NCI-H2196 treated with DMSO at 0.1 percent for 48 hours (cell line): ENCODE data around the gene GPATCH4.
"Not testable (repeated sequence)": the region's sequence is repeated elsewhere in the genome, so short reads cannot be mapped to it uniquely, and the experiment has no call there.

Experiments used
- DNase-seq: peaks from one replicate; lab custom pipeline; 2025; ENCODE audit not compliant: unreplicated experiment; lab: John Stamatoyannopoulos, UW

Gene GPATCH4

GRCh38 chr1:156581661-156582387, 19.5 kb downstream of the GPATCH4 start:
- no peak for DNase-seq

- no peak for DNase-seq
These were observed 21.8 kb downstream of the GPATCH4 start, which contains the start of gene TTC24 for GRCh38 chr1:156579472-156579871. TSS of gene TTC24 (plus strand) at chr1:156579723. CDS start at chr1:156581365, 1,642 bp downstream.

GRCh38 chr1:156578055-156578454, 23.2 kb downstream of the GPATCH4 start:
- no peak for DNase-seq

GRCh38 chr1:156577550-156577949, 23.7 kb downstream of the GPATCH4 start:
- DNase-seq = no peak

- DNase-seq = no peak
These were observed 27.1 kb downstream of the GPATCH4 start for GRCh38 chr1:156574039-156574633.

- DNase-seq = no peak
These were observed 28.6 kb downstream of the GPATCH4 start for GRCh38 chr1:156572663-156573018.

GRCh38 chr1:156571919-156572662, 29.2 kb downstream of the GPATCH4 start, which contains the start of gene IQGAP3:
TSS of gene IQGAP3 (minus strand) at chr1:156572565. CDS start at chr1:156572529, 36 bp downstream.
- peak; percentile 66 for DNase-seq

GRCh38 chr1:156571261-156571852, 29.9 kb downstream of the GPATCH4 start:
- no peak for DNase-seq

- DNase-seq = no peak
These were observed 34.8 kb downstream of the GPATCH4 start for GRCh38 chr1:156566436-156566835.

- no peak for DNase-seq
These were observed 35.8 kb downstream of the GPATCH4 start for GRCh38 chr1:156565519-156565918.

GRCh38 chr1:156560585-156561163, 40.6 kb downstream of the GPATCH4 start:
- no peak for DNase-seq

- no peak for DNase-seq
These were observed 41.4 kb downstream of the GPATCH4 start for GRCh38 chr1:156559797-156560385.

- no peak for DNase-seq
These were observed 42.0 kb downstream of the GPATCH4 start for GRCh38 chr1:156559086-156559796.

- no peak for DNase-seq
These were observed 44.9 kb downstream of the GPATCH4 start for GRCh38 chr1:156556354-156556753.

- DNase-seq = no peak
These were observed 45.6 kb downstream of the GPATCH4 start for GRCh38 chr1:156555715-156556114.

GRCh38 chr1:156554971-156555370, 46.3 kb downstream of the GPATCH4 start:
- no peak for DNase-seq

- DNase-seq = no peak
These were observed 47.3 kb downstream of the GPATCH4 start for GRCh38 chr1:156553860-156554485.

- DNase-seq = not testable (repeated sequence)
These were observed 48.3 kb downstream of the GPATCH4 start for GRCh38 chr1:156552937-156553336.

- no peak for DNase-seq
These were observed 48.8 kb downstream of the GPATCH4 start for GRCh38 chr1:156552518-156552917.

- DNase-seq = no peak
These were observed 49.4 kb downstream of the GPATCH4 start for GRCh38 chr1:156551869-156552268.
